ENCODE measurements around the gene PAGR1. TPM values are rescaled to one million over a fixed set of nuclear protein-coding genes. Genes with fewer than 3 reads are reported as not detected.
A peak's percentile ranks its signal among the peaks of the same experiment; 100 is the strongest.

PAGR1 gene
- total RNA-seq, 4 donors from 2014 or later: 20.9 to 26.9 (median 26.5) TPM

GRCh38 chr16:29841631-29842030 lies 25.7 kb downstream of the PAGR1 start:
- peaks cover 60 to 97% (median 90%) of the 10 kb centered on the region in 4 donors for H3K36me3 ChIP-seq
- H3K4me1 ChIP-seq: peaks cover 0 to 20% (median 8%) of the 10 kb centered on the region in 4 donors
- H3K27me3 ChIP-seq: no peaks in the 10 kb centered on the region
- H3K9me3 ChIP-seq: no peaks in the 10 kb centered on the region
- intact Hi-C loops (cut with DNase I): no loop called here
- DNase-seq (ENCODE audit: extremely low spot score): no peak
- no peak for TF ChIP-seq EP300 (IDR thresholded peaks at IDR 0.05)
- TF ChIP-seq POLR2A (IDR thresholded peaks at IDR 0.05; ENCODE audit: low read depth): no peak
- TF ChIP-seq POLR2AphosphoS5 (IDR thresholded peaks at IDR 0.05): no peak
- TF ChIP-seq CTCF (IDR thresholded peaks at IDR 0.05): no peak
- 96% methylated on average over 5 of the region's 23 CpGs for WGBS
- H3K27ac ChIP-seq (replicated peaks in 1 of 4): no peak overlapping the region
- H3K4me3 ChIP-seq: no peak overlapping the region

DNA sequence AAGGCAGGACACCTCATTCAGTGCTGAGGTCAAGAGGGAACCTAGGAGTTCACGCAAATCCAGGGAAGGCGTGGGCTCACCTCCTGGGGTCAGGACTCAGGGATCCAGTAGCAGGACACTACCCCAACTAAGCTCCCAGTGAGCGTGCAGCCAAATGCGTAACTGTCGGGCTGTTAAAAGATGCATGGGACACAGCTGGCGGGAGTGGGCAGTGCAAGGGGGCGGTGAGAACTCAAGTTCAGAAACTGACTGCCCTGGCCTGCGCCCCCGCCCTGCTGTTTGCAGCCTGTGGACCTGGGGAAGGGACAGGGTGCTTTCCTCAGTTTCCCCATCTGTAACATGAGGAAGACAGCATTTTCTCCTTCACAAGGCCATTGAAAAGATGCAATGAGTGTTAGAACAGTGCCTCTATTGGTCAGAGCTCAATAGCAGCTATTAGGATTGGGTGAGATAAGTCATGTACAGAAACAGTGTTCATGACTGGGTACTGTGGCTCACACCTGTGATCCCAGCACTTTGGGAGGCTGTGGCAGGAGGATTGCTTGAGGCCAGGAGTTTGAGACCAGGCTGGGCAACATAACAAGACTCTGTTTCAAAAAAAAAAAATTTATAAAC lies 26.9 kb downstream of the PAGR1 start:
- TF ChIP-seq POLR2AphosphoS5 (IDR thresholded peaks at IDR 0.05): no peak
- TF ChIP-seq POLR2A (IDR thresholded peaks at IDR 0.05; ENCODE audit: low read depth): no peak
- TF ChIP-seq CTCF (IDR thresholded peaks at IDR 0.05): no peak
- TF ChIP-seq EP300 (IDR thresholded peaks at IDR 0.05): no peak
- no peak for DNase-seq (ENCODE audit: extremely low spot score)
- no peaks in the 10 kb centered on the region for H3K27me3 ChIP-seq
- intact Hi-C loops (cut with DNase I): no loop called here
- H3K9me3 ChIP-seq: no peaks in the 10 kb centered on the region
- H3K27ac ChIP-seq (replicated peaks in 1 of 4): no peak overlapping the region
- WGBS: 84% methylated on average over 7 of the region's 9 CpGs
- H3K4me1 ChIP-seq: peaks cover 0 to 20% (median 8%) of the 10 kb centered on the region in 4 donors
- H3K4me3 ChIP-seq: no peak overlapping the region
- H3K36me3 ChIP-seq: peaks cover 59 to 97% (median 90%) of the 10 kb centered on the region in 4 donors

DNA sequence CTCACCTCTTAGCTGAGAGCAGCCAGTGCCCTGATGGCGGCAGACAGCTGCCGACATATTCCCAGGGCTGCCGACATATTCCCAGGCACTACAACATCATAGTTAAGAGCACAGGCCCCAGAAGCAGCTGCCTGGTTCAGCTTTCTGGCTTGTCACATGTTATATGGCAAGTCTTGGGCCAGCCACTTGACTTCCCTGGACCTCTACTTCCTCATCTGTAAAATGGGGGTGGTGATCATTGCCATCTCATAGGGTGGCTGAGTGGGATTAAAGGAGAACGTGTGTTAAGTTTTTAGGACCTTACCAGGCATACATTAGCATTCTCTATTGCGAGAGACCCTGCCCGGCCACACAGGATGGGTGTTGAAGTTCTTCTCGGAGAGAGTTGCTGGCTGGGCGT lies 28.0 kb downstream of the PAGR1 start:
- Histone ChIP-seq H3K9me3 (no peaks in the 10 kb centered on the region), H3K27ac (replicated peaks in 1 of 4) (peak overlapping the region in 2 of 4 donors; percentile 43 to 62), H3K36me3 (peaks cover 60 to 93% (median 86%) of the 10 kb centered on the region in 4 donors), H3K4me3 (no peak overlapping the region), H3K4me1 (peaks cover 0 to 29% (median 12%) of the 10 kb centered on the region in 4 donors), H3K27me3 (no peaks in the 10 kb centered on the region)
- no peak for DNase-seq (ENCODE audit: extremely low spot score)
- intact Hi-C loops (cut with DNase I): no loop called here
- WGBS: 92% methylated on average over 8 of the region's 8 CpGs
- TF ChIP-seq CTCF (IDR thresholded peaks at IDR 0.05) (no peak), POLR2AphosphoS5 (IDR thresholded peaks at IDR 0.05) (no peak), EP300 (IDR thresholded peaks at IDR 0.05) (no peak), POLR2A (IDR thresholded peaks at IDR 0.05; ENCODE audit: low read depth) (no peak)

DNA sequence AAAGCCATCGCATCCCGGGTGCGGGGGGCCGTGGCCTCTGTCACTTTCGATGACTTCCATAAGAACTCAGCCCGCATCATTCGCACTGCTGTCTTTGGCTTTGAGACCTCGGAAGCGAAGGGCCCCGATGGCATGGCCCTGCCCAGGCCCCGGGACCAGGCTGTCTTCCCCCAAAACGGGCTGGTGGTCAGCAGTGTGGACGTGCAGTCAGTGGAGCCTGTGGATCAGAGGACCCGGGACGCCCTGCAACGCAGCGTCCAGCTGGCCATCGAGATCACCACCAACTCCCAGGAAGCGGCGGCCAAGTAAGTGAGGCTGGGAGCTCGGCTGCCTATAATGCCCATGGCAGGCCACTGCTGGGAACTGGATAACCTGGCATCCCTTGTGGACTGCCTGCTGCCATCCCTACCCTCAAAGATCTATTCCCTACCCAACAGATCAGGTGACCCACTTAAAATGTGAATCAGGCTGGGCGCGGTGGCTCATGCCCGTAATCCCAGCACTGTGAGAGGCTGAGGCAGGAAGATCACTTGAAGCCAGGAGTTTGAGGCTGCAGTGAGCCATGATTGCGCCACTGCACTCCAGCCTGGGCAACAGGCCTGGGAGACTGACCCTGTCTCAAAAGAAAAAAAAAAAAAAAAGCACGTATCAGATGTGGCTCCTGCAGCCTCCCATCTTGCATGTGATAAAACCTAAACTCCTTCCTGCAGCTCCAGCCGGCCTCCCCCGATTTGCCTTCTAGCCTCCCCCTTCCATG lies 28.8 kb downstream of the PAGR1 start:
- Histone ChIP-seq H3K4me3 (no peak overlapping the region), H3K4me1 (peaks cover 0 to 36% (median 19%) of the 10 kb centered on the region in 4 donors), H3K36me3 (peaks cover 56 to 86% (median 83%) of the 10 kb centered on the region in 4 donors), H3K27ac (replicated peaks in 1 of 4) (peak overlapping the region in 3 of 4 donors; percentile 43 to 62 (median 44)), H3K27me3 (no peaks in the 10 kb centered on the region), H3K9me3 (no peaks in the 10 kb centered on the region)
- no peak for DNase-seq (ENCODE audit: extremely low spot score)
- TF ChIP-seq POLR2A (IDR thresholded peaks at IDR 0.05; ENCODE audit: low read depth): no peak
- no peak for TF ChIP-seq POLR2AphosphoS5 (IDR thresholded peaks at IDR 0.05)
- no peak for TF ChIP-seq EP300 (IDR thresholded peaks at IDR 0.05)
- TF ChIP-seq CTCF (IDR thresholded peaks at IDR 0.05): no peak
- intact Hi-C loops (cut with DNase I): no loop called here
- WGBS: 89% methylated on average over 26 of the region's 28 CpGs

Measured in esophagus muscularis mucosa (tissue), 4 donors.